Left ventricle myocardium inferior (tissue), 1 donor: Measurements from ENCODE around the gene NDUFA8. TPM values are rescaled to one million over a fixed set of nuclear protein-coding genes. Genes with fewer than 3 reads are reported as not detected.

Source experiments
- DNase-seq: peaks from one replicate; pipeline ENCODE4 v3.0.0-alpha.2; 2020
- H3K27ac ChIP-seq: fragments of 200-600 bp; replicated peaks from 2 replicates; pipeline ENCODE4 v1.8.0; 2021
- H3K27me3 ChIP-seq: fragments of 200-600 bp; 2 replicates; pipeline ENCODE4 v1.8.0; 2021; ENCODE audit warnings: low read depth
- H3K36me3 ChIP-seq: fragments of 200-600 bp; 2 replicates; pipeline ENCODE4 v1.8.0; 2021
- H3K4me1 ChIP-seq: fragments of 200-600 bp; 2 replicates; pipeline ENCODE4 v1.8.0; 2021
- H3K4me3 ChIP-seq: fragments of 200-600 bp; 2 replicates; pipeline ENCODE4 v1.8.0; 2021; ENCODE audit warnings: mild to moderate bottlenecking, moderate library complexity
- H3K9me3 ChIP-seq: fragments of 200-600 bp; replicated peaks from 2 replicates; pipeline ENCODE4 v1.8.0; 2021
- CTCF ChIP-seq: fragments of 200-600 bp; IDR thresholded peaks from 2 replicates; pipeline ENCODE4 v1.8.0; 2021; ENCODE audit warnings: antibody characterized with exemption, mild to moderate bottlenecking, borderline replicate concordance
- intact Hi-C: fragments of 100-400 bp; cut with micrococcal nuclease; formaldehyde crosslinking; loops from one replicate; pipeline ENCODE4 v1.11.0; 2022
- total RNA-seq: library from RNA; stranded (reverse); fragmentation: NEBNext Ultra II Directional; extraction: Animal tissue kit (Norgen Biotek cat#: 25700); gene quantifications from one replicate; pipeline ENCODE4 v1.2.1, GENCODE V29; 2021
- donor health status: DM: no; HTN: yes; CAD: no; lungs with severe emphysema.

The NDUFA8 gene
- total RNA-seq, 1 donor from 2014 or later, result 311 TPM

DNA sequence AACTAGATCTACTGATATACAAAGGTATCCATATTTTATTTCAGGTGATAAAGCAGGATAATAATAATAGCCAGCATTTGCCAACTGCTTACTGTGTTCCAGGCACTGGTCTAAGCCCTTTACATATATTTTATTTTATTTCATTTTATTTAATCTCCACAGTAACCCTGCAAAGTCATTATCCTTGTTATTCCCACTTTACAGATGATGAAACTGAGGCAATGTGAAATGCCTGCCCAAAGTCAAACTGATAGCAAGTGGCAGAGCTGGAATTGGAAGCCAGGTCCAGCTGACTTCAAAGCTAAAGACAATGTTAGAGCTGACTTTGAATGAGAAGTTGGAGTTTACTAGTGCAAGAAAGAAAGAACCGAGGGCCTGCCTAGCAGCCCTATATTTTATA is 25.0 kb upstream of the NDUFA8 start:
- no peak for DNase-seq
- TF ChIP-seq CTCF, result no peak
- peaks cover 33% of the 10 kb centered on the region for H3K27me3 ChIP-seq
- H3K4me1 ChIP-seq, result no peaks in the 10 kb centered on the region
- H3K4me3 ChIP-seq, result no peak overlapping the region
- intact Hi-C loops, result no loop called here
- H3K9me3 ChIP-seq, result no peaks in the 10 kb centered on the region
- H3K36me3 ChIP-seq, result no peaks in the 10 kb centered on the region
- H3K27ac ChIP-seq, result no peak overlapping the region

DNA sequence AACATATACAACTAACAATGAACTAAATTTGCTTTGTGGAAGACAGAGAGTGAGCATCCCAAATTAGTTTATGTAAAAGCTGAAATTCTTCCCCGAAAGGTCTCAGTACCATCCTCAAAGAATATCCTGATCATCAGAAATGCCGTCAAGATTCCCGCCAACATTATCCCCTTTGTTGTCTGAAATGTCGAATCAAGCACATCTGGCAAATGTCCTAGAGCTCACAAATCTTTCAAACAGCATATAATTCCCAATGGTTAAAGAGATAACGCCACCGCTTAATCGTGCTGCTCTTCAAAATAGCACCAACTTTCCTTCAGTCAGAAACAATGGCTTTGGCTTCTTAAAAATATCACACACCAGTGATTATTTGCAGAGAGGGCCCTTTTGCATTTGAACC is 23.9 kb upstream of the NDUFA8 start:
- no peak for TF ChIP-seq CTCF
- intact Hi-C loops, result no loop called here
- peaks cover 33% of the 10 kb centered on the region for H3K27me3 ChIP-seq

GRCh38 chr9:122180633-122181032 is 21.1 kb upstream of the NDUFA8 start:
- Histone ChIP-seq H3K4me3 (no peak overlapping the region), H3K9me3 (no peaks in the 10 kb centered on the region), H3K27me3 (peaks cover 47% of the 10 kb centered on the region), H3K4me1 (no peaks in the 10 kb centered on the region), H3K27ac (no peak overlapping the region), H3K36me3 (no peaks in the 10 kb centered on the region)
- no peak for DNase-seq
- no peak for TF ChIP-seq CTCF
- intact Hi-C loops, result no loop called here

More for the DNA sequence above, 23.9 kb upstream of the NDUFA8 start:
- Histone ChIP-seq H3K9me3 (no peaks in the 10 kb centered on the region), H3K4me3 (no peak overlapping the region), H3K4me1 (no peaks in the 10 kb centered on the region), H3K36me3 (no peaks in the 10 kb centered on the region), H3K27ac (no peak overlapping the region)
- no peak for DNase-seq

DNA sequence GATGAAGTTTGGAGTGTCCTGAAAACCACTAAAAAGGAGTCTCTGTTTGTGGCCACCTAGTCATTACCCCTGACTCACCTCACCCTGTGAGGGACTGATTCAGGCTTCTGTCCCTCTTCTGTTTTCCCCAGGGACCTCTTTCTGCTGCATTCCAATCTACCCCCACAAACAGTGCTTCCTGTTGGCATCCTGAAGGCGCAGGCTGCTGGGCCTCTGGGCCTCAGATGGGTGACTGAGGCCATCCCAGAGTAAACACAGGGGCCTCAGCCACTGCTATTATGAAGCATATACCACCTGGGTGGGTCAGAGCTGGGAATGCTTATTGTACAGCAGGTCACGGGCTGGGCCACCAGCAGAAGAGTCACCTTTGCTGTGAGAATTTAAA is 20.1 kb upstream of the NDUFA8 start:
- Histone ChIP-seq H3K4me3 (no peak overlapping the region), H3K9me3 (no peaks in the 10 kb centered on the region), H3K36me3 (no peaks in the 10 kb centered on the region), H3K27ac (no peak overlapping the region), H3K27me3 (peaks cover 50% of the 10 kb centered on the region), H3K4me1 (no peaks in the 10 kb centered on the region)
- intact Hi-C loops, result no loop called here
- TF ChIP-seq CTCF, result no peak
- DNase-seq, result no peak

GRCh38 chr9:122179054-122179689 is 19.6 kb upstream of the NDUFA8 start:
- H3K4me3 ChIP-seq, result no peak overlapping the region
- H3K27ac ChIP-seq, result no peak overlapping the region
- no peaks in the 10 kb centered on the region for H3K36me3 ChIP-seq
- H3K27me3 ChIP-seq, result peaks cover 51% of the 10 kb centered on the region
- TF ChIP-seq CTCF, result no peak
- no peak for DNase-seq
- H3K9me3 ChIP-seq, result no peaks in the 10 kb centered on the region
- intact Hi-C loops, result no loop called here
- no peaks in the 10 kb centered on the region for H3K4me1 ChIP-seq
